ENCODE results near the gene CYP3A7.
"Not testable (repeated sequence)": the region's sequence is repeated elsewhere in the genome, so short reads cannot be mapped to it uniquely, and the experiment has no call there.

Gene CYP3A7

GRCh38 chr7:99698867-99699730, 35.9 kb downstream of the CYP3A7 start:
- DNase-seq: not testable (repeated sequence)

DNA sequence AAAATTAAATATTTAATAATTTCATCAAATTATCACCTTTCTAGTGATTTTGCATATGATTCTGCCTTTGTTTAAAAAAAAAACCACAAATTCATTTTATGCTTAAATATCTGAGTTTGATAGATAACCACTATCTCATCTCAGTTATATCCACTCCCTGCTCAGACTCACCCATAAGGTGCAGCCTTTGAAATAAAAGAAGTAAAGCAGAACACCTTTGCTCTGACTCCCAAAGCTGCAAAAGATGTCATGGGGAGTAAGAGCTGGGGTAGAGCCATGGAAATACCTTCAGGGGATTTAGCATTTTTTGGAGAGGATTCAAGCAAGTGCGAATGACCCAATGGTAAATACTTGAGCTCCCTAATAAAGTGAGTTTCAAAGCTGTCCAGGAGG, 40.1 kb downstream of the CYP3A7 start:
- no peak for DNase-seq

- no peak for DNase-seq
These were observed 40.6 kb downstream of the CYP3A7 start for GRCh38 chr7:99694201-99694911.

DNA sequence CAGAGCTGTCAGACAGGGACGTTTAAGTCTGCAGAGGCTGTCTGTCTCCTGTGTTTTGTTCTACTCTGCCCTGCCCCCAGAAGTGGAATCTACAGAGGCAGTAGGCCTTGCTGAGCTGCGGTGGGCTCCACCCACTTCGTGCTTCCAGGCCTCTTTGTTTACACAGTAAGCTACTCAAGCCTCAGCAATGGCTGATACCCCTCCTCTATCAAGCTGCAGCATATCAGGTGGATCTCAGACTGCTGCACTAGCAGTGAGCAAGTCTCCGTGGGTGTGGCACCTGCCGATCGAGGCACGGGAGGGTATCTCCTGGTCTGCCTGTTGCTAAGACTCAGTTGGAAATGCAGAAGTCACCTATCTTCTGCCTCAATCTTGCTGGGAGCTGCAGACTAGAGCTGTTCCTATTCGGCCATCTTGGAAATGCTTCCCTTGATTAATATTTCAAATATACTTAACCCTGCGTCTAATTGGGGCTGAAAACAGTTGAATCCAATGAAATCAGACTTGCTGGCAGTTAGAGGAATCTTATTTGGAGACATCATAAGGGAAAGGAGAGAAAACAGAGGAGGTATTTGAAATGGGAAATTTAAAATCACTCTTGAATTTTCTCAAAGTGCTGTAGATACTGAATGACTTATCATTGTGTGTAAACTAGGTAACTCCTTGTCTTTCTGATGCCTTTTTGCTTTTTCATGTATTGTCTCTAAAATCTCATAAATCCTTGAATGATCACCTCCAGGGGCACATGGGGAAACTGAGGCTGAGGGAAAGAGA, 41.4 kb downstream of the CYP3A7 start:
- DNase-seq: no peak

DNA sequence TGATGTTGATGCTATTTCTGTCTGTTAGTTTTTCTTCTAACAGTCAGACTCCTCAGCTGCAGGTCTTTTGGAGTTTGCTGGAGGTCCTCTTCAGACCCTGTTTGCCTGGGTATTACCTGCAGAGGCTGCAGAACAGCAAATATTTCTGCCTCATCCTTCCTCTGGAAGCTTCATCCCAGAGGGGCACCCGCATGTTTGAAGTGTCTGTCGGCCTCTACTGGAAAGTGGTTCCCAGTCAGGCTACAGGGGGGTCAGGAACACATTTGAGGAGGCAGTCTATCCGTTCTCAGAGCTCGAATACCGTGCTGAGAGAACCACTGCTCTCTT, 41.9 kb downstream of the CYP3A7 start:
- no peak for DNase-seq

DNA sequence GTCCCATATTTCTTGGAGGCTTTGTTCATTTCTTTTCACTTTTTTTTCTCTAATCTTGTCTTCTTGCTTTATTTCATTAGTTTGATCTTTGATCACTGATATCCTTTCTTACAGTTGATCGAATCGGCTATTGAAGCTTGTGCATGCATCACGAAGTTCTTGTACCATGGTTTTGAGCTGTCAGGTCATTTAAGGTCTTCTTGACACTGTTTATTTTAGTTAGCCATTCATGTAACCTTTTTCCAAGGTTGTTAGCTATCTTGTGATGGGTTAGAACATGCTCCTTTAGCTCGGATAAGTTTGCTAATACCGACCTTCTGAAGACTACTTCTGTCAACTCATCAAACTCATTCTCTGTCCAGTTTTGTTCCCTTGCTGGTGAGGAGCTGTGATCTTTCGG, 42.4 kb downstream of the CYP3A7 start:
- not testable (repeated sequence) for DNase-seq

GRCh38 chr7:99691658-99692057, 43.3 kb downstream of the CYP3A7 start:
- not testable (repeated sequence) for DNase-seq

DNA sequence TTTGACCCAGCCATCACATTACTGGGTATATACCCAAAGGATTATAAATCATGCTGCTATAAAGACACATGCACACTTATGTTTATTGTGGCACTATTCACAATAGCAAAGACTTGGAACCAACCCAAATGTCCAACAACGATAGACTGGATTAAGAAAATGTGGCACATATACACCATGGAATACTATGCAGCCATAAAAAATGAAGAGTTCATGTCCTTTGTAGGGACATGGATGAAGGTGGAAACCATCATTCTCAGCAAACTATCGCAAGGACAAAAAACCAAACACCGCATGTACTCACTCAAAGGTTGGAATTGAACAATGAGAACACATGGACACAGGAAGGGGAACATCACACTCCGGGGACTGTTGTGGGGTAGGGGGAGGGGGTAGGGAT, 44.1 kb downstream of the CYP3A7 start:
- not testable (repeated sequence) for DNase-seq

DNA sequence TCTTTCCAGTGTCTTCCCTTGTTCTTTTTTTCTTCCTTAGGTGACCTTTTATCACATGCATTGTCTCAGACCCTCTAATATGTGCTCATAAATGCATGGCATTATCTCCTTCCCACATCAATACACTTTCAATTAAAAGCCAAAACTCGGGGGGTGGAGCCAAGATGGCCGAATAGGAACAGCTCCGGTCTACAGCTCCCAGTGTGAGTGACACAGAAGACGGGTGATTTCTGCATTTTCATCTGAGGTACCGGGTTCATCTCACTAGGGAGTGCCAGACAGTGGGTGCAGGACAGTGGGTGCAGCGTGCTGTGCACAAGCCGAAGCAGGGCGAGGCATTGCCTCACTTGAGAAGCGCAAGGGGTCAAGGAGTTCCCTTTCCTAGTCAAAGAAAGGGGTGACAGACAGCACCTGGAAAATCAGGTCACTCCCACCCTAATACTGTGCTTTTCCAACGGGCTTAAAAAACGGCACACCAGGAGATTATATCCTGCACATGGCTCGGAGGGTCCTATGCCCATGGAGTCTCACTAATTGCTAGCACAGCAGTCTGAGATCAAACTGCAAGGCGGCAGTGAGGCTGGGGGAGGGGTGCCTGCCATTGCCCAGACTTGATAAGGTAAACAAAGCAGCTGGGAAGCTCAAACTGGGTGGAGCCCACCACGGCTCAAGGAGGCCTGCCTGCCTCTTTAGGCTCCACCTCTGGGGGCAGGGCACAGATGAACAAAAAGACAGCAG, 49.0 kb downstream of the CYP3A7 start:
- not testable (repeated sequence) for DNase-seq

GRCh38 chr7:99685129-99685758, 49.8 kb downstream of the CYP3A7 start:
- no peak for DNase-seq

DNA sequence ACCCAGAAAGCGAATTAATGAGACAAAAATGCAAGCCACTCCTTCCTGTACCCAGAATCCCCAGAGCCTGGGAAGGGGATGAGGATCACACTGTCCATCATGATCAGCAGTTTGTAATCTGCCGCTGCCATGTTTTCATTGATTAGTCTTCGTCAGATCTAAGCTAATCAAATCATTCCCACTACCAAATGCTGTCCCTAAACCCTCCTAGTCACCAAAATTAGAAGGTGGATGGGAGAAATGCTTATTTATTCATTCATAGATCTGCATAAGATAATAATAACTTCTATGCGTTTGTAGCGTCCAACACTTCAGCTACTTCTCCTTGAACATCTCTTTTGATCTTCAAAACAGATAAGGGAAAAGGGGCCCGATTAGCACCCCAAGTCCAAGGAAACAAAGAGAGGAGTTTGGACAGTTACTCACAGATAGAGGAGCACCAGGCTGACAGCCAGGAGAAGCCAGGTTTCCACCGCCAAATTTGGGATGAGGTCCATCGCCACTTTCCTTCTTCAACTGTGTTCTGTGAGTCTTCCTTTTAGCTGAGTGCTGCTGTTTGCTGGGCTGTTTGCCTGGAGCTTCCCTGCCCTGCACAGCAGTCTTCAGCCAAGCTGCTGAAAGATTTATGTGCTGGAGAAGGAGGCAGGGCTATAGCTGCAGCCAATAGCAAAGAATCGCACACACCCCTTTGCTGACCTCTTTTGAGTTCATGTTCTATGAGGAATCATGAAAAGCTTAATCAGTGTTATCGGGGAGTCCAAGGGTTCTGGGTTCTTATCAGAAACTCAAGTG, 55.4 kb downstream of the CYP3A7 start, which contains the start of gene CYP3A5:
Gene CYP3A5, minus strand, starts transcription at position 597 of the 792 bp plus-strand sequence. Its CDS starts 100 bp downstream, at position 497.
- no peak for DNase-seq

DNA sequence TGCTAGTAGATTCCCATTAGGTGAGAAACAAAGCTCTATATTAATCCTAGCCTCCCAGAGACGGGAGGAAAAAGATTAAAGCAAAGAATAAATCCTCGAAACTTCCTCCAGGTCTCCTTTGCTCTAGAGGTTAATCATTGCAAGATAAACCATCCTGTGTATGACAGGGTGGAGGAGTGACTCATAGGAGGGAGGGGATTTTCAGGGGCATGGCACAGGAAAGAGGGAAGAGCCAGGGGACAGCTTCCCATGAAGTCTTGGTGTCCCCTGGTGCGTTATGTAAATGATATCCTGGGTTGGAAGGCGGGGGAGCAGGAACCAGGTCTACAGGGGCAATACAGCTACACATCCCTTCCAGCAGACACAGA, 56.0 kb downstream of the CYP3A7 start:
- no peak for DNase-seq

DNA sequence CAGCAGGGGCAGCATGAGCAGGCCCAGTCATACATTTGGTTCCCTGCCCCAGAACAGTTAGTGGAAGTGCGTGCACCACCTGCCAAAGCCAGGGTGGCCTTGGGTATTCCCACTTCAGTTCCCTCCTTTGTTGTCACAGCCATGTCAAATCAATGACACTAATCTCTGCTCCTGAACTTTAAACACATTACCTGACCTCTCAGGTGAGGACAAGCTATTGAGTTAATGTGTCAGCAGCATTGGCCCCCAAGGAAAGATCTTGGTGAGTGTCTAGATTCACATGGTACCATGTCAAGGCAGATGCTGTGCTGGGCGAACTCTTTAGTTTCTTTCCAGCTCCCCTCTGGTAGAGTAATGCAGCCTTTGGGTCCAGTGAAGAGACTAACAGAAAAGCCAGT, 57.3 kb downstream of the CYP3A7 start:
- DNase-seq: no peak

DNA sequence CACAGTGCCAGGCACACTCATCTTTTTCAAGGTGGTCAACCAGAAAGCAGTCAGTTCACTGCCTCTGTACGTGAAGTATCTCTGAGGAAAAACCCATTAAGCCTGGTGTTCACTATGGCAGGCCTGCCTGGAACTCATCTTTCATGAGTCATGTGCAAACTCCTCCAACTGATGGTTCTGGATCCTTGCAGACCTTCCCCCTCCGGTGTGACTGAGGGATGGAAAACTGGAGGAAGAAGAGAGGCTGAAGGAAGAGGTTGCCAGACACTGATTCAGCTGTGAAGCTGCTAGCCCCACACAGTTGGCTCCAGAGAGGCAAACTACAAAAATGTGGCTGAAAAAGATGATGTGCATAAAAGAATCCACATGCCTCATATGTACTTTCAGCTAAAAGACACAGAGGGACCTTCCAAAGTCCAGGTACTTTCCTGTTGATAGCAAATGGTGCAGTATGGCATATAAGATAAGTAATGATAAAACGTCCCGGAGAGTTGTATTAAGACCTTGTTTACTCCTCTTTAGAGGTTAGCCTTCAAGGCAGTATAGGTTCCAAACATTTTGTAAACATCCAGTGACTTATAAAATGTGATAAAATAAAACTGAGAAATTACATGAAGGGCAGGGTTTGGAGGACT, 57.9 kb downstream of the CYP3A7 start:
- DNase-seq: no peak

DNA sequence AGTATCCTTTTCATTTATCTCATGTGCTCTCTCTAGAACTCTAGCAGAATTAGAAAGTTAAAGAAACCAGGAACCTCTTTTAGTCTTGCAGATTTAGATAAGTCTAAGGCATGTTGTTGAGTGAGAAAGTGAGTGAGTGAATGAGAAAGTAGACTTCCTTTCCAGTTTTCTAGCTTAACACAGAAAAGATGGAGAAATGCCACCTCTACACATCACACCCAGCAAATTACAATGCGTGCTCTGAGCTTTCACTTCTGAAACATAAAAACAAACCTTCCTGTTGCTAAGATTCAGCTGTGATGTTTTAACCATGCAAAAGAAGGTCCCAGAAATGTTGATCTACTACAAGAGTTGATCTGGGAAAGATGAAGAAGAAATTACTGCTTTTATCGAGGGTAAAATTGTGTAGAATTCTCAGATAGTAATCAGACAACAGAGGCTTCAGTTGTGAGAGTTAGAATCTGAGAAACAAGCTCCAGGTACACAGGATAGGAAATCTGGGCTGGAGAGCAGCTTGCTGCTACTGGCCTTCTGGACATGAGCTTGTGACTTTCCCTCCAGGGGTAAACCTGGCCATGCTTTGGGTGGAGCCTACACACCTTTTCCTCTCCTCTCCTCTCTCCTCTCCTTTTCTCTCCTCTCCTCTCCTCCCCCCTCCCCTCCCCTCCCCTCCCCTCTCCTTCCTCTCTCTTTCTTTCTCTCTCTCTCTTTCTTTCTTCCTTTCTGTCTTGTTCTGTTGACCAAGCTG, 59.8 kb downstream of the CYP3A7 start:
- DNase-seq: no peak

DNA sequence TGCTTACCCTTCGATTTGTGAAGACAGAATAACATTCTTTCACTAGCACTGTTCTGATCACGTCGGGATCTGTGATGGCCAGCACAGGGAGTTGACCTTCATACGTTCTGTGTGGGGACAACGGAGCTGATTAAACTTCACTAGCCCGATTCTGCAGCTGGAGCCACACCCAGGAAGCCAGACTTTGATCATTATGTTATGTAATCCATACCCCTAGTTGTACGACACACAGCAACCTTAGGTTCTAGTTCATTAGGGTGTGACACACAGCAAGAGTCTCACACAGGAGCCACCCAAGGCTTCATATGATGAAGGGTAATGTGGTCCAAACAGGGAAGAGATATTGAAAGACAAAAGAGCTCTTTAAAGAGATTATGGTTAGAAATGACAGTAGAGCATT, 62.4 kb downstream of the CYP3A7 start:
- DNase-seq: no peak

- DNase-seq: no peak
These were observed 65.2 kb downstream of the CYP3A7 start for GRCh38 chr7:99669782-99670181.

- DNase-seq: no peak
These were observed 66.5 kb downstream of the CYP3A7 start for GRCh38 chr7:99668541-99668940.

GRCh38 chr7:99667179-99667578, 67.8 kb downstream of the CYP3A7 start:
- no peak for DNase-seq

GRCh38 chr7:99666013-99666395, 69.0 kb downstream of the CYP3A7 start:
- no peak for DNase-seq
